ENCODE data around the gene FASN.

FASN gene

GRCh38 chr17:82037092-82037888 is 60.7 kb downstream of the FASN start, which contains the start of gene DCXR:
Gene DCXR, minus strand, starts transcription at chr17:82037697. Its CDS starts 15 bp downstream, at chr17:82037682.
- peak; percentile 96 for DNase-seq

GRCh38 chr17:82036634-82037091 is 61.4 kb downstream of the FASN start:
- no peak for DNase-seq

- DNase-seq = no peak
Measured at GRCh38 chr17:82035956-82036633, 61.9 kb downstream of the FASN start.

- no peak for DNase-seq
Measured at GRCh38 chr17:82035488-82035887, 62.5 kb downstream of the FASN start.

GRCh38 chr17:82034371-82035011 is 63.5 kb downstream of the FASN start:
- no peak for DNase-seq

- DNase-seq = no peak
Measured at GRCh38 chr17:82033359-82034085, 64.5 kb downstream of the FASN start.

- peak; percentile 46 for DNase-seq
Measured at GRCh38 chr17:82031885-82032627, 66.0 kb downstream of the FASN start.

GRCh38 chr17:82031303-82031884 is 66.6 kb downstream of the FASN start, which contains the start of gene RAC3:
Gene RAC3, plus strand, starts transcription at chr17:82031678. Its CDS starts 84 bp downstream, at chr17:82031762.
- peak; percentile 27 for DNase-seq

- DNase-seq = peak; percentile 80
Measured at GRCh38 chr17:82030470-82031302, 67.3 kb downstream of the FASN start.

GRCh38 chr17:82029990-82030469 is 68.0 kb downstream of the FASN start:
- DNase-seq = no peak

GRCh38 chr17:82029391-82029790 is 68.6 kb downstream of the FASN start:
- DNase-seq = no peak

- no peak for DNase-seq
Measured at GRCh38 chr17:82028966-82029365, 69.1 kb downstream of the FASN start.

Data from COR-L47 (cell line).